ENCODE results near the gene OSER1.

GRCh38 chr20:44219791-44220190 is 9.2 kb upstream of the OSER1 start:
- TF ChIP-seq CTCF (IDR thresholded peaks at IDR 0.05; ENCODE audit: borderline replicate concordance, extremely low read depth, low read length, poor library complexity, severe bottlenecking) (no peak), EZH2 (IDR thresholded peaks at IDR 0.05; ENCODE audit: borderline replicate concordance, low read depth, low read length, severe bottlenecking) (no peak)
